HG02981 (cell line): ENCODE data around the gene BTK.
"Not testable (repeated sequence)": the region's sequence is repeated elsewhere in the genome, so short reads cannot be mapped to it uniquely, and the experiment has no call there.

ENCODE experiments used
- ATAC-seq: cut with Tn5 transposase; IDR thresholded peaks from one replicate; pipeline ENCODE4 v1.9.1; 2021; ENCODE audit warnings: mild to moderate bottlenecking, moderate library complexity; ENCODE audit not compliant: unreplicated experiment

The BTK gene

GRCh38 chrX:101347859-101348451 lies 38.0 kb downstream of the BTK start:
- ATAC-seq = peak; percentile 15

GRCh38 chrX:101337776-101338271 lies 48.2 kb downstream of the BTK start:
- ATAC-seq = no peak

- ATAC-seq = not testable (repeated sequence)
Observed at GRCh38 chrX:101334310-101334709, 51.7 kb downstream of the BTK start.

- not testable (repeated sequence) for ATAC-seq
Observed at GRCh38 chrX:101326600-101326999, 59.4 kb downstream of the BTK start.

- no peak for ATAC-seq
Observed at GRCh38 chrX:101303790-101304189, 82.2 kb downstream of the BTK start.
